ENCODE results near the gene PRELP.

PRELP gene

GRCh38 chr1:203528063-203528462 is 52.5 kb downstream of the PRELP start:
- H3K4me3 ChIP-seq (ENCODE audit: low read depth, low read length), result no peak overlapping the region
- TF ChIP-seq, protein P1, sequence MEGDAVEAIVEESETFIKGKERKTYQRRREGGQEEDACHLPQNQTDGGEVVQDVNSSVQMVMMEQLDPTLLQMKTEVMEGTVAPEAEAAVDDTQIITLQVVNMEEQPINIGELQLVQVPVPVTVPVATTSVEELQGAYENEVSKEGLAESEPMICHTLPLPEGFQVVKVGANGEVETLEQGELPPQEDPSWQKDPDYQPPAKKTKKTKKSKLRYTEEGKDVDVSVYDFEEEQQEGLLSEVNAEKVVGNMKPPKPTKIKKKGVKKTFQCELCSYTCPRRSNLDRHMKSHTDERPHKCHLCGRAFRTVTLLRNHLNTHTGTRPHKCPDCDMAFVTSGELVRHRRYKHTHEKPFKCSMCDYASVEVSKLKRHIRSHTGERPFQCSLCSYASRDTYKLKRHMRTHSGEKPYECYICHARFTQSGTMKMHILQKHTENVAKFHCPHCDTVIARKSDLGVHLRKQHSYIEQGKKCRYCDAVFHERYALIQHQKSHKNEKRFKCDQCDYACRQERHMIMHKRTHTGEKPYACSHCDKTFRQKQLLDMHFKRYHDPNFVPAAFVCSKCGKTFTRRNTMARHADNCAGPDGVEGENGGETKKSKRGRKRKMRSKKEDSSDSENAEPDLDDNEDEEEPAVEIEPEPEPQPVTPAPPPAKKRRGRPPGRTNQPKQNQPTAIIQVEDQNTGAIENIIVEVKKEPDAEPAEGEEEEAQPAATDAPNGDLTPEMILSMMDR (IDR thresholded peaks at IDR 0.05; ENCODE audit: low read depth, low read length), result no peak

DNA sequence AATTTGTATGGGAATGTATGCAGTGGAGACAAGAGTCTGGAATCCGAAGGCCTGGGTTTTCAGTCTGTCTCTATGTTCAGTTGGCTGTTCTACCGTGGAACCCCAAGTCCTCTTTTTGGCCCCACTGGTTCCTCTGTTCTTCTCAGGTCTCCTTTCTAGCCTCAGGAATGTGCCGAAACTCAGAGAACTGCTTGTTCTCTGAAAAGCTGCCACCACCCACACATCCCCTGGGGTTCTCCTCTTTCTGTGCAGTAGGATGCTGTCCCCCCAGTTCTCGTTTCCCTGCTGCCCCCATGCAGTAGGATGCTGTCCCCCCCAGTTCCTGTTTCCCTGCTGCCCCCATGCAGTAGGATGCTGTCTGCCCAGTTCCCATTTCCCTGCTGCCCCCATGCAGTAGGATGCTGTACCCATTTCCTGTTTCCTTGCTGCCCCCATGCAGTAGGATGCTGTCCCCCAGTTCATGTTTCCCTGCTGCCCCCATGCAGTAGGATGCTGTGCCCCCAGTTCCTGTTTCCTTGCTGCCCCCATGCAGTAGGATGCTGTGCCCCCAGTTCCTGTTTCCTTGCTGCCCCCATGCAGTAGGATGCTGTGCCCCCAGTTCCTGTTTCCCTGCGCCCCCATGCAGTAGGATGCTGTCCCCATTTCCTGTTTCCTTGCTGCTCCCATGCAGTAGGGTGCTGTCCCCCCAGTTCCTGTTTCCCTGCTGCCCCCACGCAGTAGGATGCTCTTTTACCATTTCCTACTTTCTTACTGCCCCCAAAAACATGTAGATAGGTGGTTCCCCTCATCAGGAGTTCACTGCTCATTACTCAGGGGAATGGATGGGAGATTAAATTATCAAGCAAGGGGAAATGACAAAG is 53.6 kb downstream of the PRELP start:
- H3K4me3 ChIP-seq (ENCODE audit: low read depth, low read length), result no peak overlapping the region
- TF ChIP-seq, protein P1 (IDR thresholded peaks at IDR 0.05; ENCODE audit: low read depth, low read length), result no peak

DNA sequence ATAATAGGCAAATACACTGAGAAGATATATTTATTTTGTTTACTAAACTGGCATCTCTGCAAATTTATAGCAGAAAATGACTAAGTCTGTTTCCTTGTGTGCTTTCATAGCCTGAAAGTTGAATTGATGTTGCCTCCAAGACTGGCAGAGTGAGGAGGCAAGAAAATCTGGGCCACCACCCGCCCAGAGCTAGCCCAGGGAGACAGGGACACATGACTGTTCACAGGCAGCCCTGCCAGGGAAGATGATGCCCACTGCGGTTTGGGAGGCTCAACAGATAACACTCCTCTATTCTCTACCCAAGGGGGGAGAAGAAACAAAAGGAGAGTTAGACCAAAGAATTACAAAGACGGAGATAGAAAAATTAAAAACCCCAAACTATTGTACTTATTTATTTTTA is 55.5 kb downstream of the PRELP start:
- TF ChIP-seq, protein P1 (IDR thresholded peaks at IDR 0.05; ENCODE audit: low read depth, low read length), result no peak
- H3K4me3 ChIP-seq (ENCODE audit: low read depth, low read length), result no peak overlapping the region

DNA sequence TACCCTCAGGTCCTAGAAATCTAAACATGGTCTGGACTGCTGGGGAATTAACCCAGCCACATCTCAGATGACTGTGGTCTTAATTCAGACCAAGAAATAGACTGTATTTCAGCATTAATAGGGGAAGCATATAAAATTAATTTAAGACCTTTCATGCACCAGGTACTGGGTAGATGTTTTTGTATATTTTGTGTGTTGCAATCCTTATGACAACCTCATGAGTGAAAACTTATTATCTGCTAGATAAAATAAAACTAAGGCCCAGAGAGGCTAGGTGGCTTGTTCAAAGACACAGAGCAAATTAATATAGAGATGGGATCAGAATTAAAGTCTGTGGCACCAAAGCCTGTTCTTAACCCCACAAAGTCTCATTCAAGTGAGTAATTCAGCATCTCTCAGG is 58.4 kb downstream of the PRELP start:
- no peak overlapping the region for H3K4me3 ChIP-seq (ENCODE audit: low read depth, low read length)

GRCh38 chr1:203534526-203534925 is 58.9 kb downstream of the PRELP start:
- no peak overlapping the region for H3K4me3 ChIP-seq (ENCODE audit: low read depth, low read length)
- TF ChIP-seq, protein P1 (IDR thresholded peaks at IDR 0.05; ENCODE audit: low read depth, low read length), result no peak

More for the DNA sequence above, 58.4 kb downstream of the PRELP start:
- TF ChIP-seq, protein P1 (IDR thresholded peaks at IDR 0.05; ENCODE audit: low read depth, low read length), result no peak

DNA sequence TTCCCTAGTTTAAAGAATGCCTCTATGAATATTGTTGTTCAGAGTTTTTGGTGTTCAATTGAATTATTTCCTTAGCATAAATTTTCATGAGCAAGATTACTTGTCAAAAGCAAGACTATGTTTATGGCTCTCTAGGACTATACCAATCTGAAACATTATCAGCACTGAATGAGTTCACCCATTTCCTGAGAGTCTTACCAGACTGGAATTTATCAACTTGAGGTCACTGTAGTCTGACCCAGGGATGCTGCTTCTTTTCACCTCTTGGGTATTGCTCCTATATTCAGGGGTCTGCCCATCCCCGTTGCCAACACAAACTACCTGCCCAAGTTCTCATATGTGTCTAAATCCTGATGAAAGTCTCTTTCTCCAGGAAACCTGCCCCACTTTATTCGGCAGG is 61.0 kb downstream of the PRELP start:
- no peak overlapping the region for H3K4me3 ChIP-seq (ENCODE audit: low read depth, low read length)

GRCh38 chr1:203536980-203537455 is 61.4 kb downstream of the PRELP start:
- H3K4me3 ChIP-seq (ENCODE audit: low read depth, low read length), result no peak overlapping the region
- TF ChIP-seq, protein P1 (IDR thresholded peaks at IDR 0.05; ENCODE audit: low read depth, low read length), result no peak

More for the DNA sequence above, 61.0 kb downstream of the PRELP start:
- TF ChIP-seq, protein P1 (IDR thresholded peaks at IDR 0.05; ENCODE audit: low read depth, low read length), result no peak

Measured in WI38 (cell line).